ENCODE measurements around the gene TNPO3.

Gene TNPO3

GRCh38 chr7:128993419-128993818, 61.5 kb downstream of the TNPO3 start:
- H3K9ac ChIP-seq (ENCODE audit: low read depth, low read length, poor library complexity): no peak overlapping the region
- H3K4ac ChIP-seq (ENCODE audit: low read length): no peak overlapping the region
- H2AFZ ChIP-seq (ENCODE audit: low read length): no peak overlapping the region
- no peak overlapping the region for H2BK5ac ChIP-seq (ENCODE audit: low read length)
- no peaks in the 10 kb centered on the region for H3K9me3 ChIP-seq (replicated peaks in 1 of 2; ENCODE audit: control insufficient read depth in 2 of 2, insufficient read depth in 1 of 2, low read depth in 1 of 2, low read length in 2 of 2)
- H3K27me3 ChIP-seq (ENCODE audit: control insufficient read depth in 3 of 3, insufficient read depth in 3 of 3, low read depth in 1 of 3, low read length in 3 of 3): no peaks in the 10 kb centered on the region
- no peak overlapping the region for H2AK5ac ChIP-seq (ENCODE audit: low read depth, low read length)
- no peak for DNase-seq (ENCODE audit: low spot score)
- H3K4me1 ChIP-seq (ENCODE audit: control insufficient read depth in 2 of 2, insufficient read depth in 1 of 2, low read depth in 1 of 2, low read length in 2 of 2): no peaks in the 10 kb centered on the region
- H4K8ac ChIP-seq (ENCODE audit: low read depth, low read length): no peak overlapping the region
- no peak overlapping the region for H2BK120ac ChIP-seq (ENCODE audit: low read depth, low read length)
- H3K4me2 ChIP-seq (ENCODE audit: insufficient read depth, low read length, poor library complexity, severe bottlenecking): no peak overlapping the region
- H4K91ac ChIP-seq (ENCODE audit: low read depth, low read length, poor library complexity): no peak overlapping the region
- H3K18ac ChIP-seq (ENCODE audit: low read length): no peak overlapping the region
- no peak overlapping the region for H3K23ac ChIP-seq (ENCODE audit: low read depth, low read length, poor library complexity)
- H3K79me1 ChIP-seq (ENCODE audit: low read depth, low read length): no peaks in the 10 kb centered on the region
- no peak overlapping the region for H3K4me3 ChIP-seq (ENCODE audit: low read length in 2 of 2)
- H3K14ac ChIP-seq (ENCODE audit: low read length): no peak overlapping the region
- H2BK15ac ChIP-seq (ENCODE audit: low read length): no peak overlapping the region
- H3K36me3 ChIP-seq (replicated peaks in 1 of 2; ENCODE audit: control insufficient read depth in 2 of 2, insufficient read depth in 2 of 2, low read length in 2 of 2): peaks cover 9 to 98% of the 10 kb centered on the region in 2 donors
- H2BK12ac ChIP-seq (ENCODE audit: low read length): no peak overlapping the region
- no CpG with 5 or more reads among the region's 2 CpGs for WGBS, 2 donors (ENCODE audit: extremely low coverage in 2 of 2, insufficient read length in 2 of 2, insufficient replicate concordance in 1 of 2)
- no peak overlapping the region for H3K27ac ChIP-seq (replicated peaks; ENCODE audit: low read length)

GRCh38 chr7:128989961-128990360, 65.0 kb downstream of the TNPO3 start:
- no CpG with 5 or more reads among the region's 9 CpGs for WGBS, 2 donors (ENCODE audit: extremely low coverage in 2 of 2, insufficient read length in 2 of 2, insufficient replicate concordance in 1 of 2)
- H2AFZ ChIP-seq (ENCODE audit: low read length): no peak overlapping the region
- H3K79me1 ChIP-seq (ENCODE audit: low read depth, low read length): no peaks in the 10 kb centered on the region
- no peak overlapping the region for H3K4ac ChIP-seq (ENCODE audit: low read length)
- H2AK5ac ChIP-seq (ENCODE audit: low read depth, low read length): no peak overlapping the region
- no peak overlapping the region for H3K9ac ChIP-seq (ENCODE audit: low read depth, low read length, poor library complexity)
- H2BK15ac ChIP-seq (ENCODE audit: low read length): no peak overlapping the region
- no peak overlapping the region for H3K4me3 ChIP-seq (ENCODE audit: low read length in 2 of 2)
- H3K27ac ChIP-seq (replicated peaks; ENCODE audit: low read length): no peak overlapping the region
- H3K36me3 ChIP-seq (replicated peaks in 1 of 2; ENCODE audit: control insufficient read depth in 2 of 2, insufficient read depth in 2 of 2, low read length in 2 of 2): peaks cover 7 to 99% of the 10 kb centered on the region in 2 donors
- no peak overlapping the region for H4K91ac ChIP-seq (ENCODE audit: low read depth, low read length, poor library complexity)
- no peak for DNase-seq (ENCODE audit: low spot score)
- no peaks in the 10 kb centered on the region for H3K9me3 ChIP-seq (replicated peaks in 1 of 2; ENCODE audit: control insufficient read depth in 2 of 2, insufficient read depth in 1 of 2, low read depth in 1 of 2, low read length in 2 of 2)
- no peak overlapping the region for H3K4me2 ChIP-seq (ENCODE audit: insufficient read depth, low read length, poor library complexity, severe bottlenecking)
- H2BK12ac ChIP-seq (ENCODE audit: low read length): no peak overlapping the region
- no peak overlapping the region for H4K8ac ChIP-seq (ENCODE audit: low read depth, low read length)
- H3K27me3 ChIP-seq (ENCODE audit: control insufficient read depth in 3 of 3, insufficient read depth in 3 of 3, low read depth in 1 of 3, low read length in 3 of 3): no peaks in the 10 kb centered on the region
- no peak overlapping the region for H3K18ac ChIP-seq (ENCODE audit: low read length)
- no peak overlapping the region for H3K23ac ChIP-seq (ENCODE audit: low read depth, low read length, poor library complexity)
- no peak overlapping the region for H3K14ac ChIP-seq (ENCODE audit: low read length)
- H2BK120ac ChIP-seq (ENCODE audit: low read depth, low read length): no peak overlapping the region
- H3K4me1 ChIP-seq (ENCODE audit: control insufficient read depth in 2 of 2, insufficient read depth in 1 of 2, low read depth in 1 of 2, low read length in 2 of 2): no peaks in the 10 kb centered on the region
- no peak overlapping the region for H2BK5ac ChIP-seq (ENCODE audit: low read length)

- no peaks in the 10 kb centered on the region for H3K79me1 ChIP-seq (ENCODE audit: low read depth, low read length)
- no peak overlapping the region for H3K14ac ChIP-seq (ENCODE audit: low read length)
- no peak overlapping the region for H3K4me2 ChIP-seq (ENCODE audit: insufficient read depth, low read length, poor library complexity, severe bottlenecking)
- no peak overlapping the region for H2BK12ac ChIP-seq (ENCODE audit: low read length)
- H3K27ac ChIP-seq (replicated peaks; ENCODE audit: low read length): no peak overlapping the region
- H3K4me3 ChIP-seq (ENCODE audit: low read length in 2 of 2): no peak overlapping the region
- no peaks in the 10 kb centered on the region for H3K4me1 ChIP-seq (ENCODE audit: control insufficient read depth in 2 of 2, insufficient read depth in 1 of 2, low read depth in 1 of 2, low read length in 2 of 2)
- H4K8ac ChIP-seq (ENCODE audit: low read depth, low read length): no peak overlapping the region
- H3K36me3 ChIP-seq (replicated peaks in 1 of 2; ENCODE audit: control insufficient read depth in 2 of 2, insufficient read depth in 2 of 2, low read length in 2 of 2): peaks cover 12 to 99% of the 10 kb centered on the region in 2 donors
- H2BK15ac ChIP-seq (ENCODE audit: low read length): no peak overlapping the region
- H2BK5ac ChIP-seq (ENCODE audit: low read length): no peak overlapping the region
- no peak overlapping the region for H4K91ac ChIP-seq (ENCODE audit: low read depth, low read length, poor library complexity)
- no peak overlapping the region for H2AFZ ChIP-seq (ENCODE audit: low read length)
- no peak overlapping the region for H3K9ac ChIP-seq (ENCODE audit: low read depth, low read length, poor library complexity)
- H3K18ac ChIP-seq (ENCODE audit: low read length): no peak overlapping the region
- H3K27me3 ChIP-seq (ENCODE audit: control insufficient read depth in 3 of 3, insufficient read depth in 3 of 3, low read depth in 1 of 3, low read length in 3 of 3): no peaks in the 10 kb centered on the region
- H2AK5ac ChIP-seq (ENCODE audit: low read depth, low read length): no peak overlapping the region
- no peaks in the 10 kb centered on the region for H3K9me3 ChIP-seq (replicated peaks in 1 of 2; ENCODE audit: control insufficient read depth in 2 of 2, insufficient read depth in 1 of 2, low read depth in 1 of 2, low read length in 2 of 2)
- H3K23ac ChIP-seq (ENCODE audit: low read depth, low read length, poor library complexity): no peak overlapping the region
- no peak for DNase-seq (ENCODE audit: low spot score)
- H3K4ac ChIP-seq (ENCODE audit: low read length): no peak overlapping the region
- no peak overlapping the region for H2BK120ac ChIP-seq (ENCODE audit: low read depth, low read length)
Observed at GRCh38 chr7:128988372-128988771, 66.5 kb downstream of the TNPO3 start.

GRCh38 chr7:128986609-128987008, 68.3 kb downstream of the TNPO3 start:
- no peak overlapping the region for H4K91ac ChIP-seq (ENCODE audit: low read depth, low read length, poor library complexity)

More at GRCh38 chr7:128986609-128987008, 68.3 kb downstream of the TNPO3 start:
- no peaks in the 10 kb centered on the region for H3K9me3 ChIP-seq (replicated peaks in 1 of 2; ENCODE audit: control insufficient read depth in 2 of 2, insufficient read depth in 1 of 2, low read depth in 1 of 2, low read length in 2 of 2)
- no peak for DNase-seq (ENCODE audit: low spot score)
- H3K79me1 ChIP-seq (ENCODE audit: low read depth, low read length): no peaks in the 10 kb centered on the region
- no peak overlapping the region for H3K18ac ChIP-seq (ENCODE audit: low read length)
- H3K36me3 ChIP-seq (replicated peaks in 1 of 2; ENCODE audit: control insufficient read depth in 2 of 2, insufficient read depth in 2 of 2, low read length in 2 of 2): peaks cover 19 to 99% of the 10 kb centered on the region in 2 donors
- no peaks in the 10 kb centered on the region for H3K4me1 ChIP-seq (ENCODE audit: control insufficient read depth in 2 of 2, insufficient read depth in 1 of 2, low read depth in 1 of 2, low read length in 2 of 2)
- H3K23ac ChIP-seq (ENCODE audit: low read depth, low read length, poor library complexity): no peak overlapping the region
- H3K14ac ChIP-seq (ENCODE audit: low read length): no peak overlapping the region
- H3K9ac ChIP-seq (ENCODE audit: low read depth, low read length, poor library complexity): no peak overlapping the region
- H2AFZ ChIP-seq (ENCODE audit: low read length): no peak overlapping the region
- H3K27ac ChIP-seq (replicated peaks; ENCODE audit: low read length): no peak overlapping the region
- H3K4me3 ChIP-seq (ENCODE audit: low read length in 2 of 2): no peak overlapping the region
- no peak overlapping the region for H2BK5ac ChIP-seq (ENCODE audit: low read length)
- no peak overlapping the region for H2AK5ac ChIP-seq (ENCODE audit: low read depth, low read length)
- H2BK15ac ChIP-seq (ENCODE audit: low read length): no peak overlapping the region
- H3K4ac ChIP-seq (ENCODE audit: low read length): no peak overlapping the region
- no peak overlapping the region for H3K4me2 ChIP-seq (ENCODE audit: insufficient read depth, low read length, poor library complexity, severe bottlenecking)
- H2BK12ac ChIP-seq (ENCODE audit: low read length): no peak overlapping the region
- no CpG with 5 or more reads among the region's 3 CpGs for WGBS, 2 donors (ENCODE audit: extremely low coverage in 2 of 2, insufficient read length in 2 of 2, insufficient replicate concordance in 1 of 2)
- H2BK120ac ChIP-seq (ENCODE audit: low read depth, low read length): no peak overlapping the region
- H3K27me3 ChIP-seq (ENCODE audit: control insufficient read depth in 3 of 3, insufficient read depth in 3 of 3, low read depth in 1 of 3, low read length in 3 of 3): no peaks in the 10 kb centered on the region
- no peak overlapping the region for H4K8ac ChIP-seq (ENCODE audit: low read depth, low read length)

Data from neuronal stem cell (in vitro differentiated cells).